Neural cell (in vitro differentiated cells): ENCODE data around the gene LRR1.

ENCODE experiments used
- POLR2AphosphoS5 ChIP-seq: IDR thresholded peaks from 2 replicates; pipeline ENCODE4 v1.6.1; 2012
- TF ChIP-seq, protein P1 (sequence below): fragments of 450-650 bp; IDR thresholded peaks from 2 replicates; pipeline ENCODE4 v1.5.1; 2014; ENCODE audit warnings: antibody characterized with exemption, mild to moderate bottlenecking, moderate library complexity; ENCODE audit not compliant: poor library complexity, severe bottlenecking

DNA sequence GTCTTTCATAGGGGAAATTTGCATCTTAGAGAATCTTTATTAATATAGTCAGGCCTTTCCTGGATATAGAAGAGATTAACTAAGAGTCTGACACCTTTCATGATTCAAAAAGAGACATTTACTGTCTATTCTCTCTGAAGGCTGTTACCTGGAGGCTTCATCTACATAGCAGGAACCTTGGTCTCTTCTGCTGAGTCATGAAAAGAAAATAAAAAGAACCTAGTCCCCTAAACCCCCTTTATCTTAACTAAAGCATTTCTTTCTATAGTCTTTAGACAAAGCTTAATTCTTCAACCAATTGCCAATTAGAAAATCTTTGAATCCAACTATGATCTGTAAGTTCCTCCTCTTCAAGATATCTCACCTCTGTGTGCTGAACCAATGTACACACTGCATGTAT lies 45.6 kb upstream of the LRR1 start:
- TF ChIP-seq, protein P1, sequence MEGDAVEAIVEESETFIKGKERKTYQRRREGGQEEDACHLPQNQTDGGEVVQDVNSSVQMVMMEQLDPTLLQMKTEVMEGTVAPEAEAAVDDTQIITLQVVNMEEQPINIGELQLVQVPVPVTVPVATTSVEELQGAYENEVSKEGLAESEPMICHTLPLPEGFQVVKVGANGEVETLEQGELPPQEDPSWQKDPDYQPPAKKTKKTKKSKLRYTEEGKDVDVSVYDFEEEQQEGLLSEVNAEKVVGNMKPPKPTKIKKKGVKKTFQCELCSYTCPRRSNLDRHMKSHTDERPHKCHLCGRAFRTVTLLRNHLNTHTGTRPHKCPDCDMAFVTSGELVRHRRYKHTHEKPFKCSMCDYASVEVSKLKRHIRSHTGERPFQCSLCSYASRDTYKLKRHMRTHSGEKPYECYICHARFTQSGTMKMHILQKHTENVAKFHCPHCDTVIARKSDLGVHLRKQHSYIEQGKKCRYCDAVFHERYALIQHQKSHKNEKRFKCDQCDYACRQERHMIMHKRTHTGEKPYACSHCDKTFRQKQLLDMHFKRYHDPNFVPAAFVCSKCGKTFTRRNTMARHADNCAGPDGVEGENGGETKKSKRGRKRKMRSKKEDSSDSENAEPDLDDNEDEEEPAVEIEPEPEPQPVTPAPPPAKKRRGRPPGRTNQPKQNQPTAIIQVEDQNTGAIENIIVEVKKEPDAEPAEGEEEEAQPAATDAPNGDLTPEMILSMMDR: no peak
- no peak for TF ChIP-seq POLR2AphosphoS5
